HL-60 (cell line): ENCODE data around the gene LRRC51.

Experiments used
- CTCF ChIP-seq: IDR thresholded peaks from one replicate; pipeline ENCODE4 v1.5.1; 2011; ENCODE audit warnings: low read length, control low read depth, inconsistent platforms; ENCODE audit not compliant: insufficient read depth
- GABPA ChIP-seq: IDR thresholded peaks from 2 replicates; pipeline ENCODE4 v1.6.1; 2012; ENCODE audit warnings: low read depth
- POLR2AphosphoS5 ChIP-seq: IDR thresholded peaks from 2 replicates; pipeline ENCODE4 v1.6.1; 2012; ENCODE audit warnings: low read depth
- SPI1 ChIP-seq: IDR thresholded peaks from 2 replicates; pipeline ENCODE4 v1.6.1; 2012; ENCODE audit warnings: low read depth, mild to moderate bottlenecking, borderline replicate concordance
- TF ChIP-seq, protein P1 (sequence below): IDR thresholded peaks from 2 replicates; pipeline ENCODE4 v1.6.1; 2012; ENCODE audit warnings: low read depth; ENCODE audit not compliant: insufficient replicate concordance

GRCh38 chr11:72061739-72062396, 18.8 kb upstream of the LRRC51 start:
- TF ChIP-seq CTCF, result no peak
- TF ChIP-seq POLR2AphosphoS5, result no peak
- TF ChIP-seq, protein P1, sequence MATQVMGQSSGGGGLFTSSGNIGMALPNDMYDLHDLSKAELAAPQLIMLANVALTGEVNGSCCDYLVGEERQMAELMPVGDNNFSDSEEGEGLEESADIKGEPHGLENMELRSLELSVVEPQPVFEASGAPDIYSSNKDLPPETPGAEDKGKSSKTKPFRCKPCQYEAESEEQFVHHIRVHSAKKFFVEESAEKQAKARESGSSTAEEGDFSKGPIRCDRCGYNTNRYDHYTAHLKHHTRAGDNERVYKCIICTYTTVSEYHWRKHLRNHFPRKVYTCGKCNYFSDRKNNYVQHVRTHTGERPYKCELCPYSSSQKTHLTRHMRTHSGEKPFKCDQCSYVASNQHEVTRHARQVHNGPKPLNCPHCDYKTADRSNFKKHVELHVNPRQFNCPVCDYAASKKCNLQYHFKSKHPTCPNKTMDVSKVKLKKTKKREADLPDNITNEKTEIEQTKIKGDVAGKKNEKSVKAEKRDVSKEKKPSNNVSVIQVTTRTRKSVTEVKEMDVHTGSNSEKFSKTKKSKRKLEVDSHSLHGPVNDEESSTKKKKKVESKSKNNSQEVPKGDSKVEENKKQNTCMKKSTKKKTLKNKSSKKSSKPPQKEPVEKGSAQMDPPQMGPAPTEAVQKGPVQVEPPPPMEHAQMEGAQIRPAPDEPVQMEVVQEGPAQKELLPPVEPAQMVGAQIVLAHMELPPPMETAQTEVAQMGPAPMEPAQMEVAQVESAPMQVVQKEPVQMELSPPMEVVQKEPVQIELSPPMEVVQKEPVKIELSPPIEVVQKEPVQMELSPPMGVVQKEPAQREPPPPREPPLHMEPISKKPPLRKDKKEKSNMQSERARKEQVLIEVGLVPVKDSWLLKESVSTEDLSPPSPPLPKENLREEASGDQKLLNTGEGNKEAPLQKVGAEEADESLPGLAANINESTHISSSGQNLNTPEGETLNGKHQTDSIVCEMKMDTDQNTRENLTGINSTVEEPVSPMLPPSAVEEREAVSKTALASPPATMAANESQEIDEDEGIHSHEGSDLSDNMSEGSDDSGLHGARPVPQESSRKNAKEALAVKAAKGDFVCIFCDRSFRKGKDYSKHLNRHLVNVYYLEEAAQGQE, result no peak
- TF ChIP-seq GABPA, result no peak
- TF ChIP-seq SPI1, result no peak
